ENCODE measurements around the gene BPHL.

BPHL gene

DNA sequence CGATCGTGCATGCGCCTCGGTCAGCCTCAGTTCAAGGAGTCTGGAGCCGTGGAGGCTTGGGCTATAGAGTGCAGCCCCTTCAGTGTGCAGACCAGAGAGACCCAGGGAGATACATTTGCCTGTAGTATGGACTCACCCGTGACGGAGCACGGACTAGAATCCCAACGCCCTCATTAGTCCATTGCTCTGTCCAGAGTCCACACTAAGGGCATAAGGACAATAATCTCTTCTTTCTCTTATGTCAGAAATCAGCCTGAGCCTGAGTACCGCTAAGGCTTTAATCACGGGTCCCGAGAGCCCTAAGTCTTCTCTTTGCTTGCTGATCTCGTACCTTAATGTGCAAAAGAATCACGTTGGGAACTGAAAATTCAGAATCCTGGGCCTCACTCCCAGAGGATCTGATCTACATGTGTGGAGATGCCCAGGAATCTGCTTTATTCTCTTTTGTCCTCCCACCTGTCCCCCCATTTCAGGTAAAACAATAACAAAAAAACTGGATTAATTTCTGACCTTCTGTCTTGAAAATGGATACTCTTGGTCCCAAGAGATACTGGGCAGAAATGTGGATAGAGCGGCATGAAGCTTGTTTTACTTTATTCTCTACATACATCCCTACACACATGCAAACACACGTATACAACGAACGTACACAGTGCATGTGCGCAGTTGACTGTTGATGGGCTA lies 671 bp downstream of the BPHL start:
- no peaks in the 10 kb centered on the region for H3K36me3 ChIP-seq (replicated peaks; ENCODE audit: low read depth, low read length)
- no peaks in the 10 kb centered on the region for H3K79me2 ChIP-seq (ENCODE audit: low read length)
- H2AFZ ChIP-seq (ENCODE audit: low read depth, low read length) = peak overlapping the region; percentile 12; the same call in 1 of the 2 replicates
- H4K20me1 ChIP-seq (ENCODE audit: insufficient read depth, low read length) = no peaks in the 10 kb centered on the region
- H3K27me3 ChIP-seq (ENCODE audit: low read depth, low read length) = no peaks in the 10 kb centered on the region
- peak overlapping the region; percentile 73 for H3K9ac ChIP-seq (ENCODE audit: low read length)
- no peak overlapping the region for H3K27ac ChIP-seq (ENCODE audit: low read length)
- no peaks in the 10 kb centered on the region for H3K9me3 ChIP-seq (ENCODE audit: insufficient read depth, low read length)
- peaks cover 12% of the 10 kb centered on the region for H3K4me1 ChIP-seq (ENCODE audit: low read length)
- peak overlapping the region; percentile 93 for H3K4me3 ChIP-seq (ENCODE audit: low read length)
- peak overlapping the region; percentile 85 for H3K4me2 ChIP-seq (ENCODE audit: low read length)
- TF ChIP-seq, protein P1, sequence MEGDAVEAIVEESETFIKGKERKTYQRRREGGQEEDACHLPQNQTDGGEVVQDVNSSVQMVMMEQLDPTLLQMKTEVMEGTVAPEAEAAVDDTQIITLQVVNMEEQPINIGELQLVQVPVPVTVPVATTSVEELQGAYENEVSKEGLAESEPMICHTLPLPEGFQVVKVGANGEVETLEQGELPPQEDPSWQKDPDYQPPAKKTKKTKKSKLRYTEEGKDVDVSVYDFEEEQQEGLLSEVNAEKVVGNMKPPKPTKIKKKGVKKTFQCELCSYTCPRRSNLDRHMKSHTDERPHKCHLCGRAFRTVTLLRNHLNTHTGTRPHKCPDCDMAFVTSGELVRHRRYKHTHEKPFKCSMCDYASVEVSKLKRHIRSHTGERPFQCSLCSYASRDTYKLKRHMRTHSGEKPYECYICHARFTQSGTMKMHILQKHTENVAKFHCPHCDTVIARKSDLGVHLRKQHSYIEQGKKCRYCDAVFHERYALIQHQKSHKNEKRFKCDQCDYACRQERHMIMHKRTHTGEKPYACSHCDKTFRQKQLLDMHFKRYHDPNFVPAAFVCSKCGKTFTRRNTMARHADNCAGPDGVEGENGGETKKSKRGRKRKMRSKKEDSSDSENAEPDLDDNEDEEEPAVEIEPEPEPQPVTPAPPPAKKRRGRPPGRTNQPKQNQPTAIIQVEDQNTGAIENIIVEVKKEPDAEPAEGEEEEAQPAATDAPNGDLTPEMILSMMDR (IDR thresholded peaks at IDR 0.05; ENCODE audit: low read depth, low read length) = no peak
- TF ChIP-seq EZH2phosphoT487 (IDR thresholded peaks at IDR 0.05; ENCODE audit: low read depth) = no peak

DNA sequence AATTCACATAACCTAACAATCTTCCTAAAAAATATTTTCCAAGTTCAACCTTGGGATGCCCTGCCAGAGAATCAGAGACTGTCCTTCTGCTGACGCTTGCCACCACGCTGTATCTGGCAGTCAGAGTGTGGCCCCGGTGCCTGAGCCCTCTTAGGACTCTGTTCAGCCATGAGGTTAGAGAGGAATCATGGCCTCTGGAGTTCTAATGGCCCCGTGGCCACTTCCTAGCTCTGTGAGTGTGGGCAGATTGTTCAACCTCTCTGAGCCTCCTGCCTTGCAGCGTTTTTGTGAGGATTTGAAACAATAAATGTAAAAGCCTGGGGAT lies 2.2 kb downstream of the BPHL start:
- TF ChIP-seq EZH2phosphoT487 (IDR thresholded peaks at IDR 0.05; ENCODE audit: low read depth) = no peak
- TF ChIP-seq, protein P1 (IDR thresholded peaks at IDR 0.05; ENCODE audit: low read depth, low read length) = no peak
- Histone ChIP-seq H3K9ac (ENCODE audit: low read length) (no peak overlapping the region), H3K27me3 (ENCODE audit: low read depth, low read length) (no peaks in the 10 kb centered on the region), H3K4me2 (ENCODE audit: low read length) (no peak overlapping the region), H4K20me1 (ENCODE audit: insufficient read depth, low read length) (no peaks in the 10 kb centered on the region), H2AFZ (ENCODE audit: low read depth, low read length) (no peak overlapping the region), H3K79me2 (ENCODE audit: low read length) (no peaks in the 10 kb centered on the region), H3K36me3 (replicated peaks; ENCODE audit: low read depth, low read length) (no peaks in the 10 kb centered on the region), H3K4me3 (ENCODE audit: low read length) (no peak overlapping the region), H3K27ac (ENCODE audit: low read length) (no peak overlapping the region), H3K4me1 (ENCODE audit: low read length) (peaks cover 12% of the 10 kb centered on the region), H3K9me3 (ENCODE audit: insufficient read depth, low read length) (no peaks in the 10 kb centered on the region)

DNA sequence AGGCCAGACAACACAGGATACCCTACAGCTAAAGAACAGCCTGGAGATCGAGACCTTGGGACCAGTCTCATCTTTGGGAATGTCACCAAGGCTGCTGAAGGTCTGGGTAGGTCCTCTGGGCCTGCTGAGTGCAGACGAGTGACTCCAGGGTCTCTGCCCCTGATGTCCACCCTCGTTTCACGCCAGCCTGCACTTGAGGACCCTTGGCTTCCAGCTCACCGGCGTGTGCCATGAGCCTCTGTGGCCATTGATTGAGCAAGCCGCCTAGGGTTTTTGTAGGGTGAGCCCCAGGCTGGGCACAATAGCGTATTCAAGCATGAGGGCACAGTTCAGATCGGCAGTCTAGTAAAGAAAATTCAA lies 4.3 kb downstream of the BPHL start:
- Histone ChIP-seq H3K79me2 (ENCODE audit: low read length) (no peaks in the 10 kb centered on the region), H3K9ac (ENCODE audit: low read length) (no peak overlapping the region), H3K9me3 (ENCODE audit: insufficient read depth, low read length) (no peaks in the 10 kb centered on the region), H3K27ac (ENCODE audit: low read length) (no peak overlapping the region), H3K4me1 (ENCODE audit: low read length) (peaks cover 15% of the 10 kb centered on the region), H3K4me3 (ENCODE audit: low read length) (no peak overlapping the region), H3K27me3 (ENCODE audit: low read depth, low read length) (no peaks in the 10 kb centered on the region), H3K4me2 (ENCODE audit: low read length) (no peak overlapping the region), H4K20me1 (ENCODE audit: insufficient read depth, low read length) (no peaks in the 10 kb centered on the region), H2AFZ (ENCODE audit: low read depth, low read length) (no peak overlapping the region), H3K36me3 (replicated peaks; ENCODE audit: low read depth, low read length) (no peaks in the 10 kb centered on the region)
- TF ChIP-seq EZH2phosphoT487 (IDR thresholded peaks at IDR 0.05; ENCODE audit: low read depth) = no peak
- TF ChIP-seq, protein P1 (IDR thresholded peaks at IDR 0.05; ENCODE audit: low read depth, low read length) = no peak

DNA sequence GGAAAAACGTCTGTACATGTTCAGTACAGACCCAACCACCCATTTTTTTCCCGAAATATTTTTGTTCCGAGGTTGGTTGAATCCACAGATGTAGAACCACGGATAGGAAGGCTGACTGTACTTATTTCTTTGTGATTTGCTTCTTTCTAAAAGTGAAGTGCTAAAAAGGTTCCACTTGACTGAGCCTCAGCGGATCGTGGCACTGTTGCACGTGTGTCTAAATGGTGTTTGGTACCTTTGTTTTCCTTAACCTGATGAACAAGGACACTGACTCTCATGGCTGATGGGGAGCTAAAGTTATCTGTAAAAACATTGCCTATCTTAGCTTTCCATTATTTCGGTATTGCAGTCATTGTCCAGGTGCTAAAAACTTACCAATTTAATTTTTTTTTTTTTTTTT lies 6.2 kb downstream of the BPHL start:
- no peaks in the 10 kb centered on the region for H3K9me3 ChIP-seq (ENCODE audit: insufficient read depth, low read length)
- no peaks in the 10 kb centered on the region for H3K27me3 ChIP-seq (ENCODE audit: low read depth, low read length)
- H3K4me3 ChIP-seq (ENCODE audit: low read length) = no peak overlapping the region
- peaks cover 7% of the 10 kb centered on the region for H3K4me1 ChIP-seq (ENCODE audit: low read length)
- H3K27ac ChIP-seq (ENCODE audit: low read length) = no peak overlapping the region
- H3K9ac ChIP-seq (ENCODE audit: low read length) = no peak overlapping the region
- no peaks in the 10 kb centered on the region for H3K36me3 ChIP-seq (replicated peaks; ENCODE audit: low read depth, low read length)
- no peak overlapping the region for H3K4me2 ChIP-seq (ENCODE audit: low read length)
- H3K79me2 ChIP-seq (ENCODE audit: low read length) = no peaks in the 10 kb centered on the region
- H2AFZ ChIP-seq (ENCODE audit: low read depth, low read length) = no peak overlapping the region
- no peaks in the 10 kb centered on the region for H4K20me1 ChIP-seq (ENCODE audit: insufficient read depth, low read length)
- TF ChIP-seq EZH2phosphoT487 (IDR thresholded peaks at IDR 0.05; ENCODE audit: low read depth) = no peak
- TF ChIP-seq, protein P1 (IDR thresholded peaks at IDR 0.05; ENCODE audit: low read depth, low read length) = no peak
